GM23338 (cell line): ENCODE measurements around the gene ZNF638. TPM values are rescaled to one million over a fixed set of nuclear protein-coding genes. Genes with fewer than 3 reads are reported as not detected.

ENCODE experiments used
- ATAC-seq: fragments of 200-7000 bp; cut with Tn5 transposase; 3 replicates; pipeline ENCODE4 v1.9.1; 2020
- DNase-seq: peaks from one replicate; pipeline ENCODE4 v3.0.0-alpha.2; 2015; ENCODE audit warnings: low spot score
- H2AFZ ChIP-seq: fragments of 200-600 bp; sonication (generic); 2 replicates; pipeline ENCODE4 v1.8.0; 2016; ENCODE audit warnings: antibody characterized with exemption, mild to moderate bottlenecking, moderate library complexity
- H3F3A ChIP-seq: fragments of 200-600 bp; sonication (generic); replicated peaks from 2 replicates; pipeline ENCODE4 v1.8.0; 2017; ENCODE audit warnings: antibody characterized with exemption, mixed run types, low read depth
- H3K27ac ChIP-seq: fragments of 200-600 bp; sonication (generic); 2 replicates; pipeline ENCODE4 v1.6.1; 2016; ENCODE audit warnings: low read depth
- H3K27me3 ChIP-seq: fragments of 200-600 bp; sonication (generic); 2 replicates; pipeline ENCODE4 v1.8.0; 2016; ENCODE audit warnings: mild to moderate bottlenecking, mixed run types, moderate library complexity; ENCODE audit not compliant: insufficient read depth
- H3K36me3 ChIP-seq: fragments of 200-600 bp; sonication (generic); 2 replicates; pipeline ENCODE4 v1.8.0; 2016; ENCODE audit warnings: mild to moderate bottlenecking; ENCODE audit not compliant: insufficient read depth
- H3K4me1 ChIP-seq: fragments of 200-600 bp; sonication (generic); 2 replicates; pipeline ENCODE4 v1.8.0; 2016; ENCODE audit warnings: mild to moderate bottlenecking, moderate library complexity; ENCODE audit not compliant: insufficient read depth
- H3K4me2 ChIP-seq: fragments of 200-600 bp; sonication (generic); 2 replicates; pipeline ENCODE4 v1.7.1; 2017; ENCODE audit warnings: mixed run types
- H3K4me3 ChIP-seq: fragments of 200-600 bp; sonication (generic); 2 replicates; pipeline ENCODE4 v1.6.1; 2016; ENCODE audit warnings: mixed run types
- H3K79me2 ChIP-seq: fragments of 200-600 bp; sonication (generic); replicated peaks from 2 replicates; pipeline ENCODE4 v1.8.0; 2017; ENCODE audit warnings: mild to moderate bottlenecking; ENCODE audit not compliant: insufficient read depth
- H3K9me2 ChIP-seq: fragments of 200-600 bp; sonication (generic); 2 replicates; pipeline ENCODE4 v1.8.0; 2017; ENCODE audit not compliant: insufficient read depth
- H4K20me1 ChIP-seq: fragments of 200-600 bp; sonication (generic); replicated peaks from 2 replicates; pipeline ENCODE4 v1.8.0; 2017; ENCODE audit warnings: mild to moderate bottlenecking; ENCODE audit not compliant: insufficient read depth
- H3K27ac Mint-ChIP-seq: 2 replicates; pipeline ENCODE4 v1.8.0; 2020; ENCODE audit warnings: inconsistent platforms, mild to moderate bottlenecking, moderate library complexity, mixed read lengths
- H3K27me3 Mint-ChIP-seq: 3 replicates; pipeline ENCODE4 v1.8.0; 2022; ENCODE audit warnings: low read depth, mild to moderate bottlenecking, moderate library complexity, mixed read lengths, inconsistent platforms; ENCODE audit not compliant: insufficient read depth, poor library complexity
- H3K36me3 Mint-ChIP-seq: 3 replicates; pipeline ENCODE4 v1.8.0; 2021; ENCODE audit warnings: low read depth, mild to moderate bottlenecking, inconsistent platforms, moderate library complexity, mixed read lengths
- H3K4me1 Mint-ChIP-seq: 3 replicates; pipeline ENCODE4 v1.8.0; 2020; ENCODE audit warnings: mild to moderate bottlenecking, inconsistent platforms, mixed read lengths
- H3K4me3 Mint-ChIP-seq: 3 replicates; pipeline ENCODE4 v1.8.0; 2021; ENCODE audit warnings: moderate library complexity, mild to moderate bottlenecking, inconsistent platforms, mixed read lengths
- H3K9me3 Mint-ChIP-seq: 3 replicates; pipeline ENCODE4 v1.8.0; 2020; ENCODE audit warnings: moderate library complexity, mild to moderate bottlenecking, inconsistent platforms, mixed read lengths
- CREB1 ChIP-seq: fragments of 250-450 bp; sonication (Bioruptor Pico); IDR thresholded peaks from 2 replicates; pipeline ENCODE4 v1.5.0; 2020; ENCODE audit warnings: low read depth, mild to moderate bottlenecking, moderate library complexity
- CTCF ChIP-seq, 2 experiments: fragments of 200-600 bp in 1 of 2; sonication (generic) in 1 of 2; conservative IDR thresholded peaks; 2 replicates each; pipeline versions ENCODE4 v1.5.1 to v1.6.1; 2016 to 2017; ENCODE audit warnings: antibody characterized with exemption in 2 of 2, low read depth in 2 of 2, mild to moderate bottlenecking in 2 of 2, moderate library complexity in 1 of 2
- ETS1 ChIP-seq: IDR thresholded peaks from 2 replicates; pipeline ENCODE4 v1.6.1; 2016; ENCODE audit warnings: antibody characterized with exemption
- EZH2 ChIP-seq: fragments of 200-600 bp; sonication (generic); IDR thresholded peaks from one replicate; pipeline ENCODE4 v1.8.0; 2017; ENCODE audit warnings: antibody characterized with exemption, mild to moderate bottlenecking, low read depth; ENCODE audit not compliant: unreplicated experiment
- EZH2phosphoT487 ChIP-seq: fragments of 200-600 bp; sonication (generic); IDR thresholded peaks from one replicate; pipeline ENCODE4 v1.8.1; 2018; ENCODE audit warnings: antibody characterized with exemption; ENCODE audit not compliant: unreplicated experiment
- JUNB ChIP-seq: IDR thresholded peaks from one replicate; pipeline ENCODE4 v1.6.1; 2016; ENCODE audit warnings: antibody characterized with exemption; ENCODE audit not compliant: unreplicated experiment
- NANOG ChIP-seq: IDR thresholded peaks from 2 replicates; pipeline ENCODE4 v1.6.1; 2016; ENCODE audit warnings: antibody characterized with exemption, borderline replicate concordance
- POLR2AphosphoS5 ChIP-seq: IDR thresholded peaks from 2 replicates; pipeline ENCODE4 v1.6.1; 2016; ENCODE audit warnings: antibody characterized with exemption, low read depth
- REST ChIP-seq: IDR thresholded peaks from one replicate; pipeline ENCODE4 v1.6.1; 2018; ENCODE audit warnings: antibody characterized with exemption; ENCODE audit not compliant: unreplicated experiment
- STAT1 ChIP-seq: IDR thresholded peaks from one replicate; pipeline ENCODE4 v1.6.1; 2016; ENCODE audit warnings: antibody characterized with exemption; ENCODE audit not compliant: unreplicated experiment
- ZNF114 ChIP-seq: fragments of 250-450 bp; sonication (Bioruptor Pico); IDR thresholded peaks from 2 replicates; pipeline ENCODE4 v1.5.0; 2020; ENCODE audit warnings: mild to moderate bottlenecking, moderate library complexity
- ZNF331 ChIP-seq: fragments of 250-450 bp; sonication (Bioruptor Pico); IDR thresholded peaks from 2 replicates; pipeline ENCODE4 v1.5.0; 2020; ENCODE audit warnings: low read depth, mild to moderate bottlenecking, moderate library complexity
- ZNF462 ChIP-seq: fragments of 250-450 bp; sonication (Bioruptor Pico); IDR thresholded peaks from 2 replicates; pipeline ENCODE4 v1.5.0; 2020; ENCODE audit warnings: mild to moderate bottlenecking, moderate library complexity
- polyA plus RNA-seq: library from polyadenylated mRNA; unstranded; fragments of >200 nt; fragmentation: Nextera tagmentation; extraction: Ambion mirVana; gene quantifications from 2 replicates; pipeline ENCODE4 v1.2.1, GENCODE V29; 2016
- total RNA-seq: library from RNA; depleted of rRNA; stranded (reverse); fragments of >200 nt; shearing (Covaris generic); gene quantifications from 2 replicates; pipeline ENCODE4 v1.2.3, GENCODE V29; 2014

ZNF638 gene
- total and polyA plus RNA-seq, 2 experiments from 2014 or later = 185 to 190 TPM

GRCh38 chr2:71341645-71342044, 10.1 kb downstream of the ZNF638 start (continued):
- TF ChIP-seq ZNF462 (CRISPR knock-in tag) (no peak), ZNF114 (CRISPR knock-in tag) (no peak)

- DNase-seq (no peak), ATAC-seq (no peak)
- peaks cover 100% of the 10 kb centered on the region for H3K79me2 ChIP-seq
- H3F3A ChIP-seq = no peaks in the 10 kb centered on the region
- H4K20me1 ChIP-seq = peaks cover 88% of the 10 kb centered on the region
- no peak overlapping the region for H3K4me2 ChIP-seq
- no peak overlapping the region for H2AFZ ChIP-seq
- H3K9me3 Mint-ChIP-seq = no peaks in the 10 kb centered on the region
- H3K4me3 Mint-ChIP-seq = no peak overlapping the region
- no peaks in the 10 kb centered on the region for H3K4me1 Mint-ChIP-seq
- peaks cover 23% of the 10 kb centered on the region for H3K36me3 Mint-ChIP-seq
- H3K9me2 ChIP-seq = no peaks in the 10 kb centered on the region
- H3K27me3 Mint-ChIP-seq = no peaks in the 10 kb centered on the region
- no peaks in the 10 kb centered on the region for H3K27me3 ChIP-seq
- H3K27ac ChIP-seq = no peak overlapping the region
- H3K4me1 ChIP-seq = no peaks in the 10 kb centered on the region
- peaks cover 6% of the 10 kb centered on the region; the same call in 1 of the 2 replicates for H3K36me3 ChIP-seq
- H3K27ac Mint-ChIP-seq = no peak overlapping the region
- no peak overlapping the region for H3K4me3 ChIP-seq
- TF ChIP-seq NANOG (no peak), CTCF (conservative IDR thresholded peaks at IDR 0.05; ENCODE audit: low read depth in 2 of 2) (no peak), EZH2phosphoT487 (no peak), REST (no peak), ETS1 (no peak), EZH2 (no peak), CREB1 (CRISPR knock-in tag) (no peak), STAT1 (no peak), ZNF331 (CRISPR knock-in tag) (no peak), POLR2AphosphoS5 (no peak), JUNB (no peak), ZNF114 (CRISPR knock-in tag) (no peak)
Observed at GRCh38 chr2:71346065-71346464, 14.5 kb downstream of the ZNF638 start.
